ENCODE data around the gene ABI2. TPM values are rescaled to one million over a fixed set of nuclear protein-coding genes. Genes with fewer than 3 reads are reported as not detected.

Gene ABI2
- total RNA-seq, 1 experiment from 2014 or later = 72.2 TPM

DNA sequence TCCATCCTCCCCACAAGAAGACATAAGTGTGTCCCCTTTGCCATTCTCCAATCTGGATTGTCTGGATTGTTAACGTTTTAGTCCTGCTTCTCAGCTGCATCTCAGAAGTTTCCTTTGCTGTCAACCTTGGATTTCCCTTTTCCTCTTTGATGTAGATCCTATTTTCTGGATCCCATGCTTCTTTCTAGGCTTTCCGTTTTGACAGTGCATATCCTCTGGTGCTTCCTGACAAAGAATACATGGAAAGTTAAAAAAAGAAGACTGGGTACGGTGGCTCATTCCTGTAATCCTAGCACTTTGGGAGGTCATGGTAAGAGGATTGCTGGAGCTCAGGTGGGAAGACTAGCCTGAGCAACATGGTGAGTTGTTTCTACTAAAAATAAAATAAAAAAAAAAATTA, 26.8 kb downstream of the ABI2 start:
- ChIA-PET CTCF (no interaction called here), POLR2A (no interaction called here)
- intact Hi-C loops (cut with micrococcal nuclease; ENCODE audit: unreplicated experiment) (no loop called here), in situ Hi-C loops (cut with HindIII; ENCODE audit: low pct_unique_long_range_greater_than_20kb, low sequenced_read_pairs) (no loop called here)
- no peak for TF ChIP-seq POLR2AphosphoS5 (IDR thresholded peaks at IDR 0.05; ENCODE audit: low read depth, low read length)
- no peak for TF ChIP-seq SIN3A (IDR thresholded peaks at IDR 0.05; ENCODE audit: borderline replicate concordance, insufficient read depth, low read depth, low read length)
- TF ChIP-seq, protein P1, sequence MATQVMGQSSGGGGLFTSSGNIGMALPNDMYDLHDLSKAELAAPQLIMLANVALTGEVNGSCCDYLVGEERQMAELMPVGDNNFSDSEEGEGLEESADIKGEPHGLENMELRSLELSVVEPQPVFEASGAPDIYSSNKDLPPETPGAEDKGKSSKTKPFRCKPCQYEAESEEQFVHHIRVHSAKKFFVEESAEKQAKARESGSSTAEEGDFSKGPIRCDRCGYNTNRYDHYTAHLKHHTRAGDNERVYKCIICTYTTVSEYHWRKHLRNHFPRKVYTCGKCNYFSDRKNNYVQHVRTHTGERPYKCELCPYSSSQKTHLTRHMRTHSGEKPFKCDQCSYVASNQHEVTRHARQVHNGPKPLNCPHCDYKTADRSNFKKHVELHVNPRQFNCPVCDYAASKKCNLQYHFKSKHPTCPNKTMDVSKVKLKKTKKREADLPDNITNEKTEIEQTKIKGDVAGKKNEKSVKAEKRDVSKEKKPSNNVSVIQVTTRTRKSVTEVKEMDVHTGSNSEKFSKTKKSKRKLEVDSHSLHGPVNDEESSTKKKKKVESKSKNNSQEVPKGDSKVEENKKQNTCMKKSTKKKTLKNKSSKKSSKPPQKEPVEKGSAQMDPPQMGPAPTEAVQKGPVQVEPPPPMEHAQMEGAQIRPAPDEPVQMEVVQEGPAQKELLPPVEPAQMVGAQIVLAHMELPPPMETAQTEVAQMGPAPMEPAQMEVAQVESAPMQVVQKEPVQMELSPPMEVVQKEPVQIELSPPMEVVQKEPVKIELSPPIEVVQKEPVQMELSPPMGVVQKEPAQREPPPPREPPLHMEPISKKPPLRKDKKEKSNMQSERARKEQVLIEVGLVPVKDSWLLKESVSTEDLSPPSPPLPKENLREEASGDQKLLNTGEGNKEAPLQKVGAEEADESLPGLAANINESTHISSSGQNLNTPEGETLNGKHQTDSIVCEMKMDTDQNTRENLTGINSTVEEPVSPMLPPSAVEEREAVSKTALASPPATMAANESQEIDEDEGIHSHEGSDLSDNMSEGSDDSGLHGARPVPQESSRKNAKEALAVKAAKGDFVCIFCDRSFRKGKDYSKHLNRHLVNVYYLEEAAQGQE (IDR thresholded peaks at IDR 0.05; ENCODE audit: insufficient read depth in 1 of 2, low read depth in 2 of 2, low read length in 1 of 2) = no peak
- TF ChIP-seq TCF7L2 (IDR thresholded peaks at IDR 0.05; ENCODE audit: low read depth, low read length) = no peak
- TF ChIP-seq, protein P2, sequence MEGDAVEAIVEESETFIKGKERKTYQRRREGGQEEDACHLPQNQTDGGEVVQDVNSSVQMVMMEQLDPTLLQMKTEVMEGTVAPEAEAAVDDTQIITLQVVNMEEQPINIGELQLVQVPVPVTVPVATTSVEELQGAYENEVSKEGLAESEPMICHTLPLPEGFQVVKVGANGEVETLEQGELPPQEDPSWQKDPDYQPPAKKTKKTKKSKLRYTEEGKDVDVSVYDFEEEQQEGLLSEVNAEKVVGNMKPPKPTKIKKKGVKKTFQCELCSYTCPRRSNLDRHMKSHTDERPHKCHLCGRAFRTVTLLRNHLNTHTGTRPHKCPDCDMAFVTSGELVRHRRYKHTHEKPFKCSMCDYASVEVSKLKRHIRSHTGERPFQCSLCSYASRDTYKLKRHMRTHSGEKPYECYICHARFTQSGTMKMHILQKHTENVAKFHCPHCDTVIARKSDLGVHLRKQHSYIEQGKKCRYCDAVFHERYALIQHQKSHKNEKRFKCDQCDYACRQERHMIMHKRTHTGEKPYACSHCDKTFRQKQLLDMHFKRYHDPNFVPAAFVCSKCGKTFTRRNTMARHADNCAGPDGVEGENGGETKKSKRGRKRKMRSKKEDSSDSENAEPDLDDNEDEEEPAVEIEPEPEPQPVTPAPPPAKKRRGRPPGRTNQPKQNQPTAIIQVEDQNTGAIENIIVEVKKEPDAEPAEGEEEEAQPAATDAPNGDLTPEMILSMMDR (IDR thresholded peaks at IDR 0.05) = no peak
- Histone ChIP-seq H3K27me3 (ENCODE audit: control insufficient read depth, insufficient read depth, low read length) (no peaks in the 10 kb centered on the region), H3K9me3 (ENCODE audit: control insufficient read depth, insufficient read depth, low read depth, low read length) (no peaks in the 10 kb centered on the region), H3K36me3 (ENCODE audit: control insufficient read depth, insufficient read depth, low read length) (no peaks in the 10 kb centered on the region), H3K4me1 (ENCODE audit: control insufficient read depth, insufficient read depth, low read length) (peaks cover 17% of the 10 kb centered on the region), H3K4me3 (ENCODE audit: low read depth in 2 of 2, low read length in 2 of 2) (no peak overlapping the region), H3K27ac (ENCODE audit: low read length) (no peak overlapping the region)
- no peak for ATAC-seq
- DNase-seq (ENCODE audit: low read depth, low spot score) = no peak
- no TSS peak for BruUV-seq (replicated peaks)

DNA sequence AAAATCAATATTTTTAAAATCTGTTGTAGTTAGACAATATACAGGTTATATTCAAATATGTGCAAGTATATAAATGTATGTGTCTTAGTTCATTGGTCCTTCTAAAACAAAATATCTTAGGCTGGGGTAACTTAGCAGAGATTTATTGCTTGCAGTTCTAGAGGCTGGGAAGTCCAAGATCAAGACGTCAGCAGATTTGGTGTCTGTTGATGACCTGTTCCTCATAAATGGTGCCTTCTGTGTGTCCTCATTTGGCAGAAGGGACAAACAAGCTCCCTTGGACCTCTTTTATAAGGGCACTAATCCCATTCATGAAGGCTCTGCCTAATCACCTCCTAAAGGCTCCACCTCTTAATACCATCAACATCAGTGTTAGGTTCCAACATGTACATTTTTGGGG, 31.3 kb downstream of the ABI2 start:
- no TSS peak for BruUV-seq (replicated peaks)
- no peaks in the 10 kb centered on the region for H3K9me3 ChIP-seq (ENCODE audit: control insufficient read depth, insufficient read depth, low read depth, low read length)
- no peak overlapping the region for H3K27ac ChIP-seq (ENCODE audit: low read length)
- no peak overlapping the region for H3K4me3 ChIP-seq (ENCODE audit: low read depth in 2 of 2, low read length in 2 of 2)
- no peaks in the 10 kb centered on the region; the same call in 1 of the 2 replicates for H3K4me1 ChIP-seq (ENCODE audit: control insufficient read depth, insufficient read depth, low read length)
- no peak for ATAC-seq
- intact Hi-C loops (cut with micrococcal nuclease; ENCODE audit: unreplicated experiment) (no loop called here), in situ Hi-C loops (cut with HindIII; ENCODE audit: low pct_unique_long_range_greater_than_20kb, low sequenced_read_pairs) (no loop called here)
- no peaks in the 10 kb centered on the region for H3K36me3 ChIP-seq (ENCODE audit: control insufficient read depth, insufficient read depth, low read length)
- CTCF ChIA-PET = no interaction called here
- POLR2A ChIA-PET = no interaction called here
- DNase-seq (ENCODE audit: low read depth, low spot score) = no peak
- H3K27me3 ChIP-seq (ENCODE audit: control insufficient read depth, insufficient read depth, low read length) = no peaks in the 10 kb centered on the region
- TF ChIP-seq POLR2AphosphoS5 (IDR thresholded peaks at IDR 0.05; ENCODE audit: low read depth, low read length) = no peak
- TF ChIP-seq, protein P2 (IDR thresholded peaks at IDR 0.05) = no peak
- no peak for TF ChIP-seq SIN3A (IDR thresholded peaks at IDR 0.05; ENCODE audit: borderline replicate concordance, insufficient read depth, low read depth, low read length)
- TF ChIP-seq TCF7L2 (IDR thresholded peaks at IDR 0.05; ENCODE audit: low read depth, low read length) = no peak
- TF ChIP-seq, protein P1 (IDR thresholded peaks at IDR 0.05; ENCODE audit: insufficient read depth in 1 of 2, low read depth in 2 of 2, low read length in 1 of 2) = no peak
